IPS-20b (cell line): ENCODE measurements around the gene THOC5.

Source experiments
- H3K27ac ChIP-seq: one replicate; pipeline ENCODE4 v1.5.1; 2013; ENCODE audit warnings: low read length
- H3K27me3 ChIP-seq: 2 replicates; pipeline ENCODE4 v1.6.1; 2013; ENCODE audit warnings: mild to moderate bottlenecking, low read length, inconsistent platforms; ENCODE audit not compliant: insufficient read depth
- H3K36me3 ChIP-seq: 2 replicates; pipeline ENCODE4 v1.6.1; 2013; ENCODE audit warnings: low read depth, mild to moderate bottlenecking, inconsistent platforms, low read length, moderate library complexity; ENCODE audit not compliant: insufficient read depth
- H3K4me1 ChIP-seq: 2 replicates; pipeline ENCODE4 v1.6.1; 2013; ENCODE audit warnings: mild to moderate bottlenecking, control low read depth, inconsistent platforms, low read length, moderate library complexity; ENCODE audit not compliant: insufficient read depth
- H3K4me3 ChIP-seq: 2 replicates; pipeline ENCODE4 v1.5.1; 2013; ENCODE audit warnings: mild to moderate bottlenecking, low read length, inconsistent platforms
- H3K9ac ChIP-seq: 2 replicates; pipeline ENCODE4 v1.6.1; 2013; ENCODE audit warnings: low read depth, mild to moderate bottlenecking, inconsistent platforms, low read length, moderate library complexity
- H3K9me3 ChIP-seq: 2 replicates; pipeline ENCODE4 v1.6.1; 2013; ENCODE audit warnings: mild to moderate bottlenecking, low read depth, low read length, inconsistent platforms; ENCODE audit not compliant: insufficient read depth

The THOC5 gene

GRCh38 chr22:29479417-29480261 lies 73.9 kb downstream of the THOC5 start, which contains the start of gene NEFH:
TSS of gene NEFH (plus strand) at chr22:29480218. CDS start at chr22:29480263, 45 bp downstream.
- Histone ChIP-seq H3K36me3 (no peaks in the 10 kb centered on the region), H3K4me1 (peaks cover 10% of the 10 kb centered on the region; the same call in 1 of the 2 replicates), H3K27me3 (peaks cover 78% of the 10 kb centered on the region), H3K4me3 (peak within 1 kb of the TSS; percentile 60), H3K27ac (no peak within 1 kb of the TSS), H3K9ac (peak within 1 kb of the TSS; percentile 10; the same call in 1 of the 2 replicates), H3K9me3 (peaks cover 6% of the 10 kb centered on the region; the same call in 1 of the 2 replicates)

GRCh38 chr22:29478326-29479276 lies 75.0 kb downstream of the THOC5 start:
- Histone ChIP-seq H3K9ac (no peak overlapping the region), H3K36me3 (no peaks in the 10 kb centered on the region), H3K4me3 (peak overlapping the region; percentile 56), H3K27ac (no peak overlapping the region), H3K4me1 (peaks cover 10% of the 10 kb centered on the region; the same call in 1 of the 2 replicates), H3K27me3 (peaks cover 82% of the 10 kb centered on the region), H3K9me3 (peaks cover 6% of the 10 kb centered on the region; the same call in 1 of the 2 replicates)

DNA sequence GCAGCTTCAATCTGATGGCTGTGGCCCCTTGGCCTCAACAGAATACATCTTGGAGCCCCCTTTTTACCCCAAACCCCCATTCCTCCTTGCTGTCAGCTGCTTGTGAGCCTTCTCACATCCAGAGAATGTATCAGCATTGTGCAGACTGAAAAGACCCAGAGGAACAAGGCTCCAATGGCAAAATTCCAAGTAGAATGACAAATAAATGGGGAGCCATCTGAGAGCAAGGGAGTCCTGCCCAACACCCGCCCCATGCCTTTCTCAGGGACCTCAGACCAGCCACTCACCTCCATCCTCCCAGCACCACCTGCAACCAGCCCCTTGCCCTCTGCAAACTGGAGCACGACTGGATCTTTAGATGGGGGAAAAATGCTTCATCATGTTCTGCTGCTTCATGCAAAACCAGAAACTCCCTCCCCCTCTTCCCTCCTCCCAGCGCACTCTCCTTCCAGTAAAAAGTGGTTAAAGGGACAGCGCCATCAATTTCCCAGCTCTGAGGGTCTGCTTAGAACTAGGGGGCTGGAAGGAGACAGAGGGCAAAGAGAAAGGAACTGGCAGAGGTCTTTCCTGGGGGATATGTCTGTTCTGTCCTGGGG lies 75.7 kb downstream of the THOC5 start:
- H3K9ac ChIP-seq: no peak overlapping the region
- H3K4me1 ChIP-seq: peaks cover 10% of the 10 kb centered on the region; the same call in 1 of the 2 replicates
- peak overlapping the region; percentile 56; the same call in 1 of the 2 replicates for H3K4me3 ChIP-seq
- H3K27ac ChIP-seq: no peak overlapping the region
- peaks cover 6% of the 10 kb centered on the region; the same call in 1 of the 2 replicates for H3K9me3 ChIP-seq
- peaks cover 75% of the 10 kb centered on the region for H3K27me3 ChIP-seq
- H3K36me3 ChIP-seq: no peaks in the 10 kb centered on the region

DNA sequence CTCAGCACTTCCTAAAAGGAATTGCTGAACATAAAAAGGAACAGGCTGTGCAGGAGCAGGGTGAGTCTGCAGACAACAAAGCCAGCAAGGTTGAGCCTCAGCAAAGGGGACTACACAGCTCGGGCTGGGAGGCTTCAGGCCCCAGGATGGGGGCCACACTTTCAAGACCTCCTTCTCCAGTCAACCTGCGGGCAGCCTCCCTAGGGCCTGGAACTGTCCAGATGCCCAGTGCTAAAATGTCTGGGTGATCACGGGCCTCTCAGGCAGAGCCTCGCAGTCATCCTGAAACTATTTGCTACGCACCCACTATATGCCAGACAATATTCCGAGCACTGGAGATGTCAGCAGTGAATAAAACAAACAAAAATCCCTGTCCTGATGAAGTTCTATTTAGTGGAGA lies 77.4 kb downstream of the THOC5 start:
- Histone ChIP-seq H3K9ac (no peak overlapping the region), H3K4me3 (no peak overlapping the region), H3K9me3 (peaks cover 6% of the 10 kb centered on the region; the same call in 1 of the 2 replicates), H3K36me3 (no peaks in the 10 kb centered on the region), H3K27me3 (peaks cover 68% of the 10 kb centered on the region), H3K27ac (no peak overlapping the region), H3K4me1 (peaks cover 4% of the 10 kb centered on the region; the same call in 1 of the 2 replicates)

DNA sequence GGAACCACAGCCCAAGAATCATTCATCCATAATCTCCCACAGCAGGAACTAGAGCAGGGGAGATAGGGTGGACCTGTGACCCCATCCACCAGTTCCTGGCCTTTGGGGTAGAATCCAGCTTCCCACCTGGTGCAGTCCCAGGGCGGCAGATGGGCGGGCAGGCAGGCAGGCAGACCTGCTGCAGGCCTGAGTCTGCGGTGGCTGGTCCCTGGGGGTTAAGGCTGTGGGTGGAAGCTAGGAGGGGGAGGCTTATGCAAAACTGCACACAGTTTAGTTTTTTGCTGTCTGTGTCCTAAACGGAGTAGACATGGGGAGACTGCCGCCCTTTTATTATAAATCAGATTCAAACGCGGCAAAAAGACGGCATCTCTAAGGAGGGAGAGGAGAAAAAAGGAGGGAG lies 78.0 kb downstream of the THOC5 start:
- Histone ChIP-seq H3K27me3 (peaks cover 65% of the 10 kb centered on the region), H3K4me3 (no peak overlapping the region), H3K27ac (no peak overlapping the region), H3K4me1 (peaks cover 4% of the 10 kb centered on the region; the same call in 1 of the 2 replicates), H3K9me3 (peaks cover 3% of the 10 kb centered on the region; the same call in 1 of the 2 replicates), H3K36me3 (no peaks in the 10 kb centered on the region), H3K9ac (no peak overlapping the region)

DNA sequence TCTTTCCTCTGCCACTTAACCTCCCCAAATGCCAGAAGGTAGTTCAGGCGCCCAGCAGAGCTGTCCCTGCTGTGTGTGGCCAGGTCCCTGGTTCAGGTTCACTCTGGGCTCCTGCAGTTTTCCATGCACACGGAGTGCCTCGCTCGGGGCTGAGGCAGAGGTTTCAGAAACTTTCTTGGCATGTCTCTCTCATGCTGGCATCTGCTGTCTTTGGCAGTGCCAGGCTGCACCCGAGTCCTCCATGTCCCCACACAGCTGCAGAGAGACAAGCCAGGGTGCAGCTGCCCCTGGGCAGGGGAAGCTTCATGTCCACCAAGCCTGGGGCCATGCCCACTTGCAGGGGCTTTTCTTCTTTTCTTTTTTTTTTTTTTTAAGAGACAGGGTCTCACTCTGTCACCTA lies 80.6 kb downstream of the THOC5 start:
- H3K4me1 ChIP-seq: peaks cover 13% of the 10 kb centered on the region; the same call in 1 of the 2 replicates
- H3K27ac ChIP-seq: no peak overlapping the region
- H3K27me3 ChIP-seq: peaks cover 59% of the 10 kb centered on the region
- H3K9ac ChIP-seq: no peak overlapping the region
- no peaks in the 10 kb centered on the region for H3K9me3 ChIP-seq
- no peaks in the 10 kb centered on the region for H3K36me3 ChIP-seq
- no peak overlapping the region for H3K4me3 ChIP-seq

DNA sequence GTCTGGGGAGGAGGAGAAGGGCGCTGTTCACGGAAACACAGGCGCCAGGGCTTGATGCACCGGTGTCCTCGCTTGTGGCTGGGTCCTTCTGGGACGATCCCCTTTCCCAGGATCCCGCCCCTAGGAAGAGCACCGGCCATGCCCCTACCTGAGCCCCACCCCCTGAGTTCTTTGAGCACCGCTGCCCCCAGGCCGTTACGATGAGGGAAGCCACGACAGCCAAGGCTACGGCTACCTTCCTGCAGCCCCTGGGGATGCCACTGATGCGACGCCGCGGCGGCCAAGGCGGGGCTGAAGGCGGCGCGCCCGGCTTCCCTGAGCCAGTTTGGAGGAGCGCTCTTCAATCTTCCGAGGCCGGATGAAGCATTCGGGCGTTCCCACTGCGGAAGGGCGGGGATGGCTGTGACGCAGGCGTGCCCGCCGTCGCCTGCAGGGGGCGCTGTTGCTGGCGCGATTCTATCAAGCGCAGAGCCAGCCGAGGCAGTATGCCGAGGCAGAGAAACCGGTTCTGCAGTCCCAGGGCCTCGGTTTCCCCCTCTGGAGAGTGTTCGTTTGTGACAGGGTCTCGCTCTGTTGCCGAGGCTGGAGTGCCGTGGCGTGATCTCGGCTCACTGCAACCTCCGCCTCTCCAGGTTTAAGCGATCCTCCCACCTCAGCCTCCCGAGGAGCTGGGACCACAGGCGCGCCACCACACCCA lies 83.2 kb downstream of the THOC5 start:
- peak overlapping the region; percentile 73 for H3K4me3 ChIP-seq
- H3K36me3 ChIP-seq: no peaks in the 10 kb centered on the region
- peaks cover 35% of the 10 kb centered on the region for H3K27me3 ChIP-seq
- H3K9ac ChIP-seq: peak overlapping the region; percentile 50; the same call in 1 of the 2 replicates
- H3K27ac ChIP-seq: no peak overlapping the region
- no peaks in the 10 kb centered on the region for H3K9me3 ChIP-seq
- H3K4me1 ChIP-seq: peaks cover 8% of the 10 kb centered on the region; the same call in 1 of the 2 replicates

GRCh38 chr22:29469755-29470154 lies 83.8 kb downstream of the THOC5 start:
- Histone ChIP-seq H3K36me3 (no peaks in the 10 kb centered on the region), H3K4me3 (peak overlapping the region; percentile 73), H3K9ac (peak overlapping the region; percentile 50; the same call in 1 of the 2 replicates), H3K9me3 (no peaks in the 10 kb centered on the region), H3K4me1 (peaks cover 8% of the 10 kb centered on the region; the same call in 1 of the 2 replicates), H3K27me3 (peaks cover 35% of the 10 kb centered on the region), H3K27ac (no peak overlapping the region)

DNA sequence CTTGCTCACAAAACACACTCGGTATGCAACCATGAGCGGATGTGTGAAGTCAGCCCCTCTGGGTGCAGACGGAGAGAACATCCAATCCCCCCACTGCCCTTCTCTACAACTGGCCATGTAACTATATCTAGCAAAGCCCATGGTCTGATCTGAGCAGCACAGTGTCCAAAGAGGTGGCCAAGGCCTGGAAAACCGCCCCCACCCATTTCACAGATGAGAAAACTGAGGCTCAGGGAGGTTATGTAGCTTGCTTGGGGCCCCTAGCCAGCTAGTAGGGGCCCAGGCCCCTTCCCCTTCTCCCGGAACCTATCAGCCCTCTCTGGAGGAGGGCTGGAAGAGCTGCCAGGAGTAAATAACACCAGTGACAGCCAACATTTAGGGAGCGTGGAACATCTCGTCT lies 89.0 kb downstream of the THOC5 start:
- no peaks in the 10 kb centered on the region for H3K9me3 ChIP-seq
- no peak overlapping the region for H3K9ac ChIP-seq
- H3K4me1 ChIP-seq: peaks cover 4% of the 10 kb centered on the region; the same call in 1 of the 2 replicates
- peaks cover 13% of the 10 kb centered on the region for H3K27me3 ChIP-seq
- H3K36me3 ChIP-seq: no peaks in the 10 kb centered on the region
- H3K27ac ChIP-seq: no peak overlapping the region
- no peak overlapping the region for H3K4me3 ChIP-seq

DNA sequence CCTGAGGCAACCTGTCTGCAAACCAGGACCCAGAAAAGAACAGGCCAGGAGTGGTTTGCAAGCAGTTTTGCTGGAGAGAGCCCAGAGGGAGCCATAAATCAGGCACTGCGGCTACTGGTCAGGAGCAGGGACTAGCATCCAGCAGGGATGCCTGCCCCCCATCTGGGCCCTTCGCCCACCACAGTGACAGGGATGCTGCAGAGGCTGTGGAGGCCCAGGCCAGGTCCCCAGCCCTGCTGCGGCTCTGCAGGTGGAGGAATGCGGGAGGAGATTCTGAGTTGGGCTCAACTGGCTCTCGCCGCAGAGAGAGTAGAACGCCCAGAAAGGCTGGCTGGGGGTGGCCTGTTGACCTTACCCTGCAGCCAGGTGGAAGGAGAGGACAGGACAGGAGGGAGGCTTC lies 89.9 kb downstream of the THOC5 start:
- H3K4me1 ChIP-seq: no peaks in the 10 kb centered on the region
- no peak overlapping the region for H3K9ac ChIP-seq
- H3K27ac ChIP-seq: no peak overlapping the region
- H3K27me3 ChIP-seq: peaks cover 3% of the 10 kb centered on the region
- no peaks in the 10 kb centered on the region for H3K9me3 ChIP-seq
- no peak overlapping the region for H3K4me3 ChIP-seq
- no peaks in the 10 kb centered on the region for H3K36me3 ChIP-seq
